ENCODE data around the gene AFAP1L2. TPM values are rescaled to one million over a fixed set of nuclear protein-coding genes. Genes with fewer than 3 reads are reported as not detected.
A peak's percentile ranks its signal among the peaks of the same experiment; 100 is the strongest.

The AFAP1L2 gene
- total RNA-seq, 4 donors from 2014 or later, result 28.4 to 86.6 (median 48.6) TPM

- no peak for DNase-seq
- TF ChIP-seq, protein P1, sequence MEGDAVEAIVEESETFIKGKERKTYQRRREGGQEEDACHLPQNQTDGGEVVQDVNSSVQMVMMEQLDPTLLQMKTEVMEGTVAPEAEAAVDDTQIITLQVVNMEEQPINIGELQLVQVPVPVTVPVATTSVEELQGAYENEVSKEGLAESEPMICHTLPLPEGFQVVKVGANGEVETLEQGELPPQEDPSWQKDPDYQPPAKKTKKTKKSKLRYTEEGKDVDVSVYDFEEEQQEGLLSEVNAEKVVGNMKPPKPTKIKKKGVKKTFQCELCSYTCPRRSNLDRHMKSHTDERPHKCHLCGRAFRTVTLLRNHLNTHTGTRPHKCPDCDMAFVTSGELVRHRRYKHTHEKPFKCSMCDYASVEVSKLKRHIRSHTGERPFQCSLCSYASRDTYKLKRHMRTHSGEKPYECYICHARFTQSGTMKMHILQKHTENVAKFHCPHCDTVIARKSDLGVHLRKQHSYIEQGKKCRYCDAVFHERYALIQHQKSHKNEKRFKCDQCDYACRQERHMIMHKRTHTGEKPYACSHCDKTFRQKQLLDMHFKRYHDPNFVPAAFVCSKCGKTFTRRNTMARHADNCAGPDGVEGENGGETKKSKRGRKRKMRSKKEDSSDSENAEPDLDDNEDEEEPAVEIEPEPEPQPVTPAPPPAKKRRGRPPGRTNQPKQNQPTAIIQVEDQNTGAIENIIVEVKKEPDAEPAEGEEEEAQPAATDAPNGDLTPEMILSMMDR (IDR thresholded peaks at IDR 0.05), result no peak
- no peak for TF ChIP-seq POLR2A (IDR thresholded peaks at IDR 0.05)
- H3K9me3 ChIP-seq, result no peaks in the 10 kb centered on the region
- no peak overlapping the region for H3K4me3 ChIP-seq
- no peaks in the 10 kb centered on the region for H3K27me3 ChIP-seq
- no peaks in the 10 kb centered on the region for H3K36me3 ChIP-seq
- H3K4me1 ChIP-seq, result no peaks in the 10 kb centered on the region
- intact Hi-C loops (cut with DNase I; ENCODE audit: low total_unique reads), result loop anchor here (10.0 kb wide), 1 partner anchor 104 kb away; no protein-coding TSS in a partner anchor
- H3K27ac ChIP-seq, result no peak overlapping the region
Measured at GRCh38 chr10:114408112-114408967, 4.0 kb upstream of the AFAP1L2 start.

GRCh38 chr10:114406455-114406854, 2.2 kb upstream of the AFAP1L2 start:
- DNase-seq, result no peak
- TF ChIP-seq, protein P1 (IDR thresholded peaks at IDR 0.05), result no peak
- TF ChIP-seq POLR2A (IDR thresholded peaks at IDR 0.05), result no peak
- no peaks in the 10 kb centered on the region for H3K27me3 ChIP-seq
- H3K4me1 ChIP-seq, result no peaks in the 10 kb centered on the region
- H3K36me3 ChIP-seq, result no peaks in the 10 kb centered on the region
- intact Hi-C loops (cut with DNase I; ENCODE audit: low total_unique reads), result loop anchor here (10.0 kb wide), 1 partner anchor 102 kb away; no protein-coding TSS in a partner anchor
- no peaks in the 10 kb centered on the region for H3K9me3 ChIP-seq
- H3K4me3 ChIP-seq, result no peak overlapping the region
- H3K27ac ChIP-seq, result no peak overlapping the region

DNA sequence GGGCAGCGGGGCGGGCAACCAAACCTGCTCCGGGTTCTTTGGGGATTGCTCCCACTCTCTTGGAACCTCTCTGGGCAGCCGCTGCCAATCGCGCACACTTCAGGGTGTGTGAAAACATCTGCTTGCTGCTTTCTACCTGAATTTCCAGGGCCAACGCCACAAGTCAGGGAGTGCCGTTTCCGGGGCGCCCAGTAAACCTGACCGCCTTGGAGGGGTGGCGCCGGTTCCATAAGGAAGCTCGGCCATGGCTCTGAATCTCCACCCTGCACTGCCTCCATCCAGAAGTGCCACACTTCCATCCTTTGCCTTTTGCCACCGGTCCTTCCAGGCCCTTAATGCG, 679 bp upstream of the AFAP1L2 start:
- Histone ChIP-seq H3K9me3 (no peaks in the 10 kb centered on the region), H3K27me3 (no peaks in the 10 kb centered on the region), H3K4me3 (peak overlapping the region; percentile 62 to 79), H3K36me3 (no peaks in the 10 kb centered on the region), H3K27ac (peak overlapping the region; percentile 84 to 95), H3K4me1 (peaks cover 5 to 10% of the 10 kb centered on the region in 2 donors)
- no peak for DNase-seq
- intact Hi-C loops (cut with DNase I; ENCODE audit: low total_unique reads), result loop anchor here (10.0 kb wide), 1 partner anchor 100 kb away; no protein-coding TSS in a partner anchor
- TF ChIP-seq, protein P1 (IDR thresholded peaks at IDR 0.05), result no peak

GRCh38 chr10:114403541-114404161, 651 bp downstream of the AFAP1L2 start:
- peak; percentile 59 to 67 for DNase-seq
- peak overlapping the region; percentile 84 to 95 for H3K27ac ChIP-seq
- intact Hi-C loops (cut with DNase I; ENCODE audit: low total_unique reads), result loop anchor here (10.0 kb wide), 1 partner anchor 99 kb away; no protein-coding TSS in a partner anchor
- H3K9me3 ChIP-seq, result no peaks in the 10 kb centered on the region
- no peaks in the 10 kb centered on the region for H3K36me3 ChIP-seq
- H3K4me1 ChIP-seq, result peaks cover 11 to 12% of the 10 kb centered on the region in 2 donors
- H3K27me3 ChIP-seq, result no peaks in the 10 kb centered on the region
- TF ChIP-seq, protein P1 (IDR thresholded peaks at IDR 0.05), result peak; percentile 33 to 43 (median 38)
- TF ChIP-seq POLR2A (IDR thresholded peaks at IDR 0.05), result no peak
- H3K4me3 ChIP-seq, result peak overlapping the region; percentile 62 to 79
